GM19239 (cell line): Measurements from ENCODE around the gene FGF19.
"Not testable (repeated sequence)": the region's sequence is repeated elsewhere in the genome, so short reads cannot be mapped to it uniquely, and the experiment has no call there.

ENCODE experiments used
- DNase-seq: peaks from one replicate; pipeline ENCODE4 v3.0.0; 2011; ENCODE audit warnings: low spot score; ENCODE audit not compliant: insufficient read length
- FAIRE-seq: peaks from 2 replicates; lab custom pipeline; 2011; peaks lifted over from hg19 to GRCh38; lab: Jason Lieb, UNC

Gene FGF19

DNA sequence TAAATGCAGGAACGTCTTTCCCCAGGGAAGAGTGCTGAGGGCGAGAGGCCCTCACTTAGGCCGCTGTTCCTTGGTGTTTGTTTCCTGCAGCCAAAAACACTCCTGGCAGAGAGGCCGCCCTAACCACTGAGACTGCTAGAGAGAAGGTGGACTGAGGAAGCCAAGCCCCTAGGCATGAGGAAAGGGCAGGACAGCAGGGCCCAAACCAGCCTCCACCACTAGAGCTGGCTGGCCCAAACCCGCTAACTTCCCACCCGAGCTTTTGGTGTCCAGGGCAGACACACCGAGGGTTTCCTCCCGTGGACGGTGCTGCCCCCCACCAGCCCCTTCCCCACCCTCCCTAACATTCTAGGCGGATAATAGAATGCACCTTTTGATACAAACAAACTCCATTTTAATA is 6.0 kb downstream of the FGF19 start:
- no peak for FAIRE-seq
- DNase-seq = no peak

GRCh38 chr11:69697469-69697843 is 6.4 kb downstream of the FGF19 start:
- FAIRE-seq = no peak
- DNase-seq = no peak

- FAIRE-seq (no peak), DNase-seq (no peak)
Measured at GRCh38 chr11:69696749-69697468, 6.9 kb downstream of the FGF19 start.

DNA sequence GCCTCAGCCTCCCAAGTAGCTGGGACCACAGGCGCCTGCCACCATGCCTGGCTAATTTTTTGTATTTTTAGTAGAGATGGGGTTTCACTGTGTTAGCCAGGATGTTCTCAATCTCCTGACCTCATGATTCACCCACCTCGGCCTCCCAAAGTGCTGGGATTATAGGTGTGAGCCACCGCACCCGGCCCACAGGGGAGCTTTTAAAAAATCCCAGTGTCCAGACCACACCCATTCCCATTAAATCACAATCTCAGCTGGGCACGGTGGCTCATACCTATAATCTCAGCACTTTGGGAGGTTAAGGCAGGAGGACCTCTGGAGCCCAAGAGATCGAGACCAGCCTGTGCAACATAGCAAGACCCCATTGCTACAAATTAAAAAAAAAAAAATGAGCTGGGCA is 7.8 kb downstream of the FGF19 start:
- not testable (repeated sequence) for FAIRE-seq, DNase-seq

DNA sequence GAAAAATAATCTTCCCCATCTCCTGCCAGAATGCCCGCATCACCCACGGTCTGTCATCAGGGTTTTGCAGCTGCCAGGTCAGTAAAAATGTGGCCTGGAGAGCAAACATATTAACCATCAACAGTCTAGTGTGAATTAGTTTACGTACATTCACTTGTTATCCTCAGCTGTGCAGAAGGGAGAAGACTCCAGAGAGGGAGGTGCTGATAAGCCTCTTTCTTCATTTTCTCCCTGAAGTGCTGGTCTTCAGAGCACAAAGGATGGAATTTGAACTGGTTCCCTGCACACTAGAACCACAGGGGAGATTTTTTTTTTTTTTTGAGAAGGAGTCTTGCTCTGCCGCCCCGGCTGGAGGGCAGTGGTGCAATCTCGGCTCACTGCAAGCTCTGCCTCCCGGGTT is 8.2 kb downstream of the FGF19 start:
- FAIRE-seq (no peak), DNase-seq (no peak)

- no peak for FAIRE-seq
- no peak for DNase-seq
Measured at GRCh38 chr11:69694781-69695180, 9.0 kb downstream of the FGF19 start.

DNA sequence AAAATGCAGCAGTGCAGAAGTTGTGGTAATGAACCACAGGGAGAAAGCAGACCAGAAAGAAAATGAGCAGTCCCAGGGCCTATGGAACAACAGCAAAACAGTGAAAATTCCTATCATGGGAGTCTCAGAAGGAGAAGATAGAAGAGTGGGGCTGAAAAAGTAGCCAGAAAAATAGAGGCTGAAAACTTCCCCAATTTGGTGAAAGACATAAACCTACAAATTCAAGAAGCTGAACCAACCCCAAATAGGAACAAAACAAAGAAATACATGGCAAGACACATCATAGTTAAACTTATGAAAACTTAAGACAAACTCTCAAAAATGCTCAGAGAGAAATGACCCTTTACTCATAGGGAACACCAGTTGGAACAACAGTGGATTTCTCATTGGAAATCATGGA is 11.4 kb downstream of the FGF19 start:
- FAIRE-seq = no peak

GRCh38 chr11:69691463-69691862 is 12.4 kb downstream of the FGF19 start:
- DNase-seq (no peak), FAIRE-seq (no peak)

More for the DNA sequence above, 11.4 kb downstream of the FGF19 start:
- DNase-seq = no peak

DNA sequence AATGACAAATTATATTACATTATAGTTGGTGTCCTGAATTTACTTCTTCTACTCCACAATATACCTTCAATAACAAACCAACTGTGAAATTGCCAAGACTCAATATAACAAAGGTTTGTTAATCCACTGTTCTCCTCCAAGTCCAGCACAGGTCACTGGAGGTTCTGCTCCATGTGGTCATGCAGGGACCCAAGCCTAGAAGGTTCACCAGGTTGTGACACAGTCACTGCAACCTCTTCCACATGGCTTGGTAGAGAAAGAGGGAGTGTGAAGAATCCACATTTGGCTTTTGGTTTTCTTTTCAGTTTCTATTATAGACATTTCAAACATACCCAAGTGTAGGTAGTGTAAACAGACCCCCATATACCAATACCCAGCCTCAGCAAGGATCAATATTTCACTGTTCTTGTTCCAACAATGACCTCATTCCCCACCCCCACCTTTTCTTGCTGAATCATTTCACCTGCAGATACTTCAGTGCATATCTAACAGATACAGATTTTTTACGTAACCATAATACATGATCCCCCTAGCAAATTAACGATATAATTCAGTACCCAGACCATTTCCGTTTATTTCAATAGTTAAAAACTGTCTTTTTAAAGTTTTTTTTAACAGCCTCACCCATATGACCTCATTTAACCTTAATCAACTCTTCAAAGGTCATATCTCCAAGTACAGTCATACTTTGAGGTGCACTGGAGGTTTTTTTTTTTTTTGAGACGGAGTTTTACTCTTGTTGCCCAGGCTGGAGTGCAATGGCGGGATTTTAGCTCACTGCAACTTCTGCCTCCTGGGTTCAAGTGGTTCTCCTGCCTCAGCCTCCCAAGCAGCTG is 14.1 kb downstream of the FGF19 start:
- DNase-seq = no peak
- no peak for FAIRE-seq

- not testable (repeated sequence) for FAIRE-seq, DNase-seq
Measured at GRCh38 chr11:69687969-69688771, 15.7 kb downstream of the FGF19 start.

GRCh38 chr11:69686856-69687255 is 17.0 kb downstream of the FGF19 start:
- no peak for DNase-seq
- FAIRE-seq = no peak

DNA sequence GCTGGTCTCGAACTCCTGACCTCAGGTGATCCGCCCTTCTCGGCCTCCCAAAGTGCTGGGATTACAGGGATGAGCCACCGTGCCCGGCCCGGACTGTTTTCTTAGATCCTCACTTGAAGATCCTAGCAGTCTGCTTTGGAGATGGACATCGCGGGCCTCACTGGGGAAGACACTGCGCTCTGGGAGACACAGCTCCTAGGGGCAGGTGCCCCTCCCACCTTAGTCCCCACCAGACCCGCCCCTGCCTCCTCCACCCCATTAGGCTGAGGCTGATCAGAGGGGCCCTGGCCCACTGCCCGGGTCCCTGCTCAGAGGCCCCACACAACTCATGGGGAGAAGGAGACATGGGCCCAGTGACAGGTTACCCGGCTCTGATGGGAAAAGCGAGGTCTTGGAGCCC is 17.4 kb downstream of the FGF19 start:
- no peak for DNase-seq

GRCh38 chr11:69685348-69685747 is 18.5 kb downstream of the FGF19 start:
- DNase-seq = no peak
- no peak for FAIRE-seq

More for the DNA sequence above, 17.4 kb downstream of the FGF19 start:
- FAIRE-seq = no peak

DNA sequence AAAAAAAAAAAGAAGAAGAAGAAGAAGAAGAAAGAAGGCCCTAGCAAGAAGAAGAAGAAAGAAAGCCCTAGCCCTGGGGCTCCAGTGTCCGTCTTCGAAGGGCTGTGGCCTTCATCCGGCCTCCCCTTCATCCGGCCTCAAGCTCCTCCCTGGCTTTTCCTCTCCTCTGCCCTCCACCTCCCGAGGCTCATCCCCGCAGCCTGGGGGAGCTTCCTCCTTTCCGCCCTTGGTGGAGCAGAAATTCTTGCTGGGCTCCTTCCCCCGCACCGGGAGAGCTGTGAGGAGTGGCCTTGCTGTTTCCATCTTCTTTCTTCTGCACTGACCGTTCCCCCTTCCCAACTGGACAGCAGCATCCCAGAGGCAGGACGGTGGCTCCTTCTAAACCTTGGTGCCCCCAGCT is 19.2 kb downstream of the FGF19 start:
- FAIRE-seq = no peak
- DNase-seq = no peak

DNA sequence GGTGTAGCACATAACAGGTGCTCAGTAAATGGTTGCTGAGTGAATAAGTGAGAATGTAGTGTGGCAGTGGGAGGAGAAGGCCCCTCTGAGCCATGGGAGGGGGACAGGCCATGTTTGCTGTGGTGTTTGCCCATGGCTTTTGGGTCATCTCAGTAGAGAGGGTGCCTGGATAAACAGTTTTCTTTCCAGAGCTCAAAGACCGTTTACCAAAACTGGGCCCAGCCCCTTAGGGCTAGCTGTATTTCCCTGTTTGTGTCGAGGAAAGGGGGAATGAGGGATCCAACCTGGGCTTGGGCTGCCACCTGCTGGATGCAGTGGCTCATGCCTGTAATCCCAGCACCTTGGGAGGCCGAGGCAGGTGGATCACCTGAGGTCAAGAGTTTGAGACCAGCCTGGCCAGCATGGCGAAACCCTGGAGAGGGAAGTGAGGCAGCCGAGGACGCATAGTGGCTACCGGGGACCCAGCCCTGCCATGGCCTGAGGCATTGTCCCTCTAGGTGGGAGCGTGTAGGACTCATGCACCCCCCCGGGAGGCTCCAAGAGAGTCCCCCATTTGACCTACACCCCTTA is 20.0 kb downstream of the FGF19 start:
- no peak for FAIRE-seq

GRCh38 chr11:69682681-69683326 is 21.0 kb downstream of the FGF19 start:
- no peak for FAIRE-seq
- DNase-seq = no peak

More for the DNA sequence above, 20.0 kb downstream of the FGF19 start:
- no peak for DNase-seq

GRCh38 chr11:69682221-69682620 is 21.6 kb downstream of the FGF19 start:
- DNase-seq (no peak), FAIRE-seq (no peak)

DNA sequence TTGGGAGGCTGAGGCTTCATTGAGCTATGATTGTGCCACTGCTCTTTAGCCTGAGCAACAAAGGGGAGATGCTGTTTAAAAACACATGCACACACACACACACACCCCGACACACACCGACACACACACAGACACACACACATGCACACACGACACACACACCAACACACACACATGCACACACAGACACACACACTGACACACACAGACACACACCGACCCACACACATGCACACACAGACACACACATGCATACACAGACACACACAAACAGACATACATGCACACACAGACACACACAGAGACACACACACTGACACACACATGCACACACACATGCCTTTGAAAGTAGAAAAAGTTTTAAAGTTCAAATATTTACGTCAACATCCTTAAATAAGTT is 23.1 kb downstream of the FGF19 start:
- DNase-seq (no peak), FAIRE-seq (no peak)

DNA sequence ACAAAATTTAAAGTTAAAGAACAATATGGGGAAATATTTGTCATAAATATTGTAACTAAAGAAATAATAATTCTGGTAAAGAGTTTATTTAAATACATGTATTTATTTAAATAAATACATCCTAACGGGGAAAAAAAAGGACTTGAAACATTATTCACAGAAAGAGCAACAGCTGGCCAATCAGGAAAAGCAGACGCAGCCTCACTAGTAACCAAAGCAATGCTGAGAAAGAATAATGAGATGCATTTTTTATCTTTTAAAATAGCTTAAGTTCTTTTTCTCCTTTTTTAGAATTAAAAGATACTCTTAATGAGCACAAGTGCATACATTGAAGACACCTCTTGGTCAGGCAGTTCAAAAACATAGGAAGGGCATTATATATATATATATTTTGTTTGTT is 26.1 kb downstream of the FGF19 start:
- DNase-seq = no peak
- no peak for FAIRE-seq
